GM12878 (cell line): ENCODE measurements around the gene ETV6.

Source experiments
- ASH2L ChIP-seq: fragments of 300-600, 200-600 bp; sonication (generic); IDR thresholded peaks from 2 replicates; pipeline ENCODE4 v1.6.1; 2017; ENCODE audit warnings: low read depth, mild to moderate bottlenecking, borderline replicate concordance
- SP1 ChIP-seq: IDR thresholded peaks from one replicate; pipeline ENCODE4 v1.6.1; 2011; ENCODE audit warnings: low read depth, low read length
- STAT1 ChIP-seq: fragments of 450-650 bp; conservative IDR thresholded peaks from 2 replicates; pipeline ENCODE4 v1.6.1; 2014; ENCODE audit warnings: antibody characterized with exemption, mild to moderate bottlenecking
- TCF12 ChIP-seq: IDR thresholded peaks from 2 replicates; pipeline ENCODE4 v1.6.1; 2011; ENCODE audit warnings: low read depth, mild to moderate bottlenecking, low read length
- TF ChIP-seq, protein P1 (sequence below), 3 experiments: IDR thresholded peaks in 2 of 3; conservative IDR thresholded peaks in 1 of 3; 2 replicates each; pipeline ENCODE4 v1.5.1; 2011; ENCODE audit warnings: low read depth in 3 of 3, low read length in 3 of 3, mild to moderate bottlenecking in 3 of 3, control low read depth in 2 of 3, moderate library complexity in 2 of 3, inconsistent platforms in 1 of 3, mixed read lengths in 1 of 3; ENCODE audit not compliant: control insufficient read depth in 2 of 3, insufficient read depth in 1 of 3; ENCODE audit errors: extremely low read depth in 1 of 3

- TF ChIP-seq, protein P1, sequence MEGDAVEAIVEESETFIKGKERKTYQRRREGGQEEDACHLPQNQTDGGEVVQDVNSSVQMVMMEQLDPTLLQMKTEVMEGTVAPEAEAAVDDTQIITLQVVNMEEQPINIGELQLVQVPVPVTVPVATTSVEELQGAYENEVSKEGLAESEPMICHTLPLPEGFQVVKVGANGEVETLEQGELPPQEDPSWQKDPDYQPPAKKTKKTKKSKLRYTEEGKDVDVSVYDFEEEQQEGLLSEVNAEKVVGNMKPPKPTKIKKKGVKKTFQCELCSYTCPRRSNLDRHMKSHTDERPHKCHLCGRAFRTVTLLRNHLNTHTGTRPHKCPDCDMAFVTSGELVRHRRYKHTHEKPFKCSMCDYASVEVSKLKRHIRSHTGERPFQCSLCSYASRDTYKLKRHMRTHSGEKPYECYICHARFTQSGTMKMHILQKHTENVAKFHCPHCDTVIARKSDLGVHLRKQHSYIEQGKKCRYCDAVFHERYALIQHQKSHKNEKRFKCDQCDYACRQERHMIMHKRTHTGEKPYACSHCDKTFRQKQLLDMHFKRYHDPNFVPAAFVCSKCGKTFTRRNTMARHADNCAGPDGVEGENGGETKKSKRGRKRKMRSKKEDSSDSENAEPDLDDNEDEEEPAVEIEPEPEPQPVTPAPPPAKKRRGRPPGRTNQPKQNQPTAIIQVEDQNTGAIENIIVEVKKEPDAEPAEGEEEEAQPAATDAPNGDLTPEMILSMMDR (IDR thresholded peaks at IDR 0.05 in 2 of 3, conservative IDR thresholded peaks at IDR 0.05 in 1 of 3; ENCODE audit: control insufficient read depth in 2 of 3, extremely low read depth in 1 of 3, insufficient read depth in 1 of 3, low read depth in 3 of 3, low read length in 3 of 3): no peak
- no peak for TF ChIP-seq SP1
- no peak for TF ChIP-seq TCF12
- TF ChIP-seq ASH2L: no peak
- no peak for TF ChIP-seq STAT1
Measured at GRCh38 chr12:11839091-11839641, 189.7 kb downstream of the ETV6 start.
